OCI-LY1 (cell line): ENCODE results near the gene CBL.

Source experiments
- CTCF ChIP-seq: fragments of 200-600 bp; sonication (generic), shearing (Covaris generic); IDR thresholded peaks from 2 replicates; pipeline ENCODE4 v1.5.1; 2017; ENCODE audit warnings: mild to moderate bottlenecking, antibody characterized with exemption, low read length, moderate library complexity, mixed read lengths
- EZH2 ChIP-seq: fragments of 200-600 bp; sonication (generic), shearing (Covaris generic); IDR thresholded peaks from 2 replicates; pipeline ENCODE4 v1.8.0; 2017; ENCODE audit warnings: borderline replicate concordance, mixed run types, mild to moderate bottlenecking, antibody characterized with exemption, low read length, moderate library complexity, mixed read lengths

GRCh38 chr11:119169282-119169719 is 36.8 kb upstream of the CBL start:
- TF ChIP-seq CTCF: no peak
- no peak for TF ChIP-seq EZH2
